GM20000 (cell line): ENCODE results near the gene VWF.

Experiments used
- DNase-seq: peaks from one replicate; pipeline ENCODE4 v3.0.0; 2012; ENCODE audit warnings: low spot score
- TF ChIP-seq, protein P1 (sequence below): IDR thresholded peaks from 2 replicates; pipeline ENCODE4 v1.5.1; 2012; ENCODE audit warnings: mild to moderate bottlenecking, control low read depth; ENCODE audit errors: extremely low read depth, missing control alignments

The VWF gene

DNA sequence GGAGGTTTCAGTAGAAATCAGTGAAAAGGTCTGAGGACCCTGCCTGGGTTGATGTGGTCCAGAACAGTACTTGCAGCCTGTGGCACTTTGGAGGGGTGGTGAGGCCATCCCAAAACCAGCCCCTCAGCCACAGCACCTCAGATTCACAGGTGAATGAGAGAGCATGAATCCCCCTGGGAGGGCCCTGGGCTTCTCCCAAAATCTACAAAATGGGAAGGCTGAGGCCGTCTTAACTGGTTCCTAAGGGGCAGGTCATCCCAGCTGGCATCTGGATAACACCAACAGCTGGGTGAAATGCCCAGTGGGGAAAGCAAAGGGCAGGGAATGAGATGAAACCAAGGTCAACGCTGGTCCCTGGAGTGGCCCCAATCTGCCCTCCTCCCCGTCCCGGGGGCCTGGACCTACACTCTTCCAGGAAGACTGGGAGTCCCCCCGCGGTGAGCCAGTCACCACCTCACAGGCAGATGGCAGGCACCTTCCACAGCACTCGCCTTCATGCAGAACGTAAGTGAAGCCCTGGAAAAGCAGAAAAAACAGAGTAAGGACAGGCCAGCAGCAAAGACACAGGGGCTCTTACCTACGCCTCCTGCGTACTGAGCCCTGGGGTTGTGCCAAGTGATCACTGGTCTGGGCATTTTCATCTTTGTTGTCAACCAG lies 153.1 kb downstream of the VWF start:
- TF ChIP-seq, protein P1, sequence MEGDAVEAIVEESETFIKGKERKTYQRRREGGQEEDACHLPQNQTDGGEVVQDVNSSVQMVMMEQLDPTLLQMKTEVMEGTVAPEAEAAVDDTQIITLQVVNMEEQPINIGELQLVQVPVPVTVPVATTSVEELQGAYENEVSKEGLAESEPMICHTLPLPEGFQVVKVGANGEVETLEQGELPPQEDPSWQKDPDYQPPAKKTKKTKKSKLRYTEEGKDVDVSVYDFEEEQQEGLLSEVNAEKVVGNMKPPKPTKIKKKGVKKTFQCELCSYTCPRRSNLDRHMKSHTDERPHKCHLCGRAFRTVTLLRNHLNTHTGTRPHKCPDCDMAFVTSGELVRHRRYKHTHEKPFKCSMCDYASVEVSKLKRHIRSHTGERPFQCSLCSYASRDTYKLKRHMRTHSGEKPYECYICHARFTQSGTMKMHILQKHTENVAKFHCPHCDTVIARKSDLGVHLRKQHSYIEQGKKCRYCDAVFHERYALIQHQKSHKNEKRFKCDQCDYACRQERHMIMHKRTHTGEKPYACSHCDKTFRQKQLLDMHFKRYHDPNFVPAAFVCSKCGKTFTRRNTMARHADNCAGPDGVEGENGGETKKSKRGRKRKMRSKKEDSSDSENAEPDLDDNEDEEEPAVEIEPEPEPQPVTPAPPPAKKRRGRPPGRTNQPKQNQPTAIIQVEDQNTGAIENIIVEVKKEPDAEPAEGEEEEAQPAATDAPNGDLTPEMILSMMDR = no peak
- no peak for DNase-seq

DNA sequence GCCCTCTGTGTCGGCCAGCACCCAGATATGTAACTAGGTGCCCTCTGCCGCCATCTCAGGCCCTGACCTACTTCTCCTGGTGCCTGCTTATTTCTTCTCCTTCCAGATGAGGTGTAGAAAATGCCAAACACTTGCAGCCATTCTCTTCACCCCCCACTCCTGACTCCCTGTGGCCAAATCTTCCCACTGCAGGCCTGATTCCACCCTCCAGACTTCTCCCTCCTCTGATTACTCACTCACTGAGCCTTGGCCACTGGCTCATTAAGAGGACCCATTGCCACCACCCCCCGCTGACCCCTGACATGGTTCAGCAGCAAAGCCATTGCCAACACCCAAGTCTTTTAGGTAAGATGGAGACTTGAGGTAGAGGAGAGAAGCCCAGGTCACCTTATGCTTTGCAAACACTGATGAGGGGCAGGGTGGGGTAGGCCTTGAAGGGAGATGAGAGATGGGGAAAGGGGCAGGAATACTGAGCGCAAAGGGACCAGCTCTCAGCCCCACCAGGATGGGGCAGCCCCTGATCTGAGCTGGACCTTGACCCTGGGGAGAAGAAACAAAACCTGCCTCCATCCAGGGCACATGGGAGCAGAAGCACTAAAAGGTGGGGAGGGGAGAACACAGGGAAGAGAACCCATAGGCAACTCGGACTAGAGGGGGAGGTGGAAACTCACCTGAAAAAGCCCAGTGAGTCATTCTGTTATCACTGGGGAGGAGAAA lies 154.3 kb downstream of the VWF start:
- TF ChIP-seq, protein P1 = no peak
- no peak for DNase-seq

- DNase-seq = no peak
- TF ChIP-seq, protein P1 = no peak
Measured at GRCh38 chr12:5969156-5969973, 155.1 kb downstream of the VWF start.

- no peak for DNase-seq
- TF ChIP-seq, protein P1 = no peak
Measured at GRCh38 chr12:5967645-5968415, 156.6 kb downstream of the VWF start.

DNA sequence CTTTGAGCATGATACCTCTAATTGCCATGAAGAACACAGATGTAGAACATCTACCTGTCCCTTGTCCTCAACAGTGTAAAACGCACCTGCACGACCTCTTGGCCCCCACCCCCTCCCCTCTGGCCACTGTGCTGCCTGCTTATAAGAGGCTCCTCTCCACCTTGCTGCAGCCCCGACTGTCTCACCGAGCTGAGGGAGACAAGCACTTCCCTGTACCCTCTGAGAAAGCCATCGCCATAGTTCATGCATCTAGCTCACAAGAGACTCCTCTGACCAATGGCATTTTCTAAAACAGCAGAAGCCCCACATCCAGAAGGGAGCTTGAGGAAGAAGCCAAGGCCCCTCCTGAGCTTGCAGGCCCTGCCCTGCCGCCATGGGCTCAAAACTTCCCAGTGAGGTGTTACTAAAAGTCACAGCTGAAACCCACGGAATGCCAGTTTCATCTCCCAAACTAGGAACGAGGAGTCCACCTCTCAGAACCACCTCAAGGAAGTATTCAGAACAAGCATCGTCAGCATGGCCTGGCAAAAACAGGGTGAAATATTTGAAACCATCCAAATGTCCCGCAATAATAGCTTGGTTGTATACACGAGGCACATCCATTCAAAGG lies 157.9 kb downstream of the VWF start:
- TF ChIP-seq, protein P1 = no peak
- no peak for DNase-seq

- peak; percentile 57 for DNase-seq
- TF ChIP-seq, protein P1 = peak; percentile 87
Measured at GRCh38 chr12:5965950-5966383, 158.5 kb downstream of the VWF start.
